ENCODE data around the gene NECAP2.
"Not testable (repeated sequence)": the region's sequence is repeated elsewhere in the genome, so short reads cannot be mapped to it uniquely, and the experiment has no call there.

DNA sequence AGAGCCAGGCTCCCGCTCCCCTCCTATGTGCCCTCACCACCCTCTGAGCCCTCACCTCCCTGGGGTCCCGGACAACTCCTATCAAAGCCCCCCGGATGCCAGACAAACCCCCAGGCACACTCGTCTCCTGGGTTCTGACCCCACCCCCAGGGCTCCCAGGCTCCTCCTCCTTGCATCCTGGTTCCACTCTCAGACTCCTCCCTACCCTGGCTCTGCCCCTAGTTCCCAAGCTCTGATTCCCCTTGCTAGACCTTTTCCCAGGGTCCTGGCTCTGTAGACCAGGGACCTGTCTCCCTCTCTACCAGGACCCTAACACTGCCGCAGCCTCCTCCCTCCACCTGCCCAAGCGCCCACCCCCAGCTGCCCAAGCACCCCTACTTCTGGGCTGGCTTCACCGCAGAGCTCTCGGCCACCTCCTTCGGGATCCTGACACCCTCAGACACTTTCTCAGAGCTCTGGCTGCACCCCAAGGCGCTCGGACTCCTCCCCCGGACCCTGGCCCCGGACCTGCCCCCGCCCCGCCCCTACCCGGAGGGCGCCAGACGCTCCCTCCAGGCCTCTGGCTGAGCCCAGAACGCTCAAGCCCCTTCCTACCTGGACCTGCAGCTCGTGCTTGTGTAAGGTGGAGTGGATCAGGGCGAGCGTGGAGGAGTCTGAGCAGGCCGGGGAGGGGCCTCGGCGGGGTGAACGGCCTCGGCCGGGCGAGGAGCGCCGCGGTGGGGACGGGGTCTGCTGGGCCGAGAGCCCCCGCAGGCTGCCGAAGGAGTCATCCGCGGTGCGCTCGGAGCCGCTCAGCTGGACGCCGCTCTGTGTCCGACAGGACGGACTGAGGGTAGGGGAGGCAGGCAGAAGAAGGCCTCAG is 43.3 kb downstream of the NECAP2 start:
- not testable (repeated sequence) for TF ChIP-seq POLR2A (IDR thresholded peaks at IDR 0.05); POLR2AphosphoS5 (IDR thresholded peaks at IDR 0.05; ENCODE audit: insufficient read depth in 1 of 2, low read depth in 1 of 2)
- TF ChIP-seq, protein P1, sequence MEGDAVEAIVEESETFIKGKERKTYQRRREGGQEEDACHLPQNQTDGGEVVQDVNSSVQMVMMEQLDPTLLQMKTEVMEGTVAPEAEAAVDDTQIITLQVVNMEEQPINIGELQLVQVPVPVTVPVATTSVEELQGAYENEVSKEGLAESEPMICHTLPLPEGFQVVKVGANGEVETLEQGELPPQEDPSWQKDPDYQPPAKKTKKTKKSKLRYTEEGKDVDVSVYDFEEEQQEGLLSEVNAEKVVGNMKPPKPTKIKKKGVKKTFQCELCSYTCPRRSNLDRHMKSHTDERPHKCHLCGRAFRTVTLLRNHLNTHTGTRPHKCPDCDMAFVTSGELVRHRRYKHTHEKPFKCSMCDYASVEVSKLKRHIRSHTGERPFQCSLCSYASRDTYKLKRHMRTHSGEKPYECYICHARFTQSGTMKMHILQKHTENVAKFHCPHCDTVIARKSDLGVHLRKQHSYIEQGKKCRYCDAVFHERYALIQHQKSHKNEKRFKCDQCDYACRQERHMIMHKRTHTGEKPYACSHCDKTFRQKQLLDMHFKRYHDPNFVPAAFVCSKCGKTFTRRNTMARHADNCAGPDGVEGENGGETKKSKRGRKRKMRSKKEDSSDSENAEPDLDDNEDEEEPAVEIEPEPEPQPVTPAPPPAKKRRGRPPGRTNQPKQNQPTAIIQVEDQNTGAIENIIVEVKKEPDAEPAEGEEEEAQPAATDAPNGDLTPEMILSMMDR (IDR thresholded peaks at IDR 0.05): not testable (repeated sequence)
